Testis (tissue), 3 donors: Measurements from ENCODE around the gene ZNF302. TPM values are rescaled to one million over a fixed set of nuclear protein-coding genes. Genes with fewer than 3 reads are reported as not detected.
"Not testable (repeated sequence)": the region's sequence is repeated elsewhere in the genome, so short reads cannot be mapped to it uniquely, and the experiment has no call there.

Experiments
- DNase-seq: peaks from one replicate; pipeline ENCODE4 v3.0.0-alpha.2; 2019
- H3K27ac ChIP-seq, 2 donors: fragments of 200-600 bp; sonication (generic); one replicate each; pipeline ENCODE4 v1.5.1; 2019
- H3K27me3 ChIP-seq: fragments of 200-600 bp; sonication (generic); one replicate; pipeline ENCODE4 v1.5.1; 2019
- H3K36me3 ChIP-seq: fragments of 200-600 bp; sonication (generic); one replicate; pipeline ENCODE4 v1.5.1; 2017; ENCODE audit warnings: low read depth; ENCODE audit errors: missing control alignments
- H3K4me1 ChIP-seq: fragments of 200-600 bp; sonication (generic); one replicate; pipeline ENCODE4 v1.5.1; 2019
- H3K4me3 ChIP-seq, 2 donors: fragments of 200-600 bp; sonication (generic); one replicate each; pipeline ENCODE4 v1.5.1; 2017 to 2019
- H3K9me3 ChIP-seq: fragments of 200-600 bp; sonication (generic); one replicate; pipeline ENCODE4 v1.5.1; 2017
- POLR2A ChIP-seq: fragments of 450-650 bp; IDR thresholded peaks from one replicate; pipeline ENCODE4 v1.6.1; 2017; ENCODE audit warnings: antibody characterized with exemption, mild to moderate bottlenecking, moderate library complexity
- WGBS, 2 donors: methylation state at CpG; one replicate each; pipeline ENCODE4 v1.1.5; 2018; 5-methylcytosine and 5-hydroxymethylcytosine counted together
- intact Hi-C: fragments of 100-400 bp; cut with DNase I; formaldehyde crosslinking; loops from one replicate; pipeline ENCODE4 v1.15.1; 2023; ENCODE audit warnings: low total_unique reads
- polyA plus RNA-seq: library from polyadenylated mRNA; stranded (reverse); fragments of 350-450 nt; fragmentation: Illumina TruSeq; extraction: RNeasy Lipid Tissue Mini Kit (QIAGEN cat#74804); gene quantifications from one replicate; pipeline ENCODE4 v1.2.3, GENCODE V29; 2014; ENCODE audit warnings: low read depth, low replicate concordance; ENCODE audit not compliant: insufficient read depth
- total RNA-seq, 2 donors: library from RNA; depleted of rRNA; stranded (reverse); fragments of >200 nt; gene quantifications; one replicate each; pipeline ENCODE4 v1.2.3, GENCODE V29; 2016
- TF ChIP-seq, protein P1 (sequence below), 3 experiments: fragments of 450-650 bp in 2 of 3; fragments of 200-600 bp in 1 of 3; sonication (generic) in 1 of 3; IDR thresholded peaks; one replicate each; pipeline ENCODE4 v1.5.1; 2016 to 2019; ENCODE audit warnings: antibody characterized with exemption in 3 of 3, mild to moderate bottlenecking in 2 of 3, moderate library complexity in 1 of 3

Gene ZNF302
- total and polyA plus RNA-seq, 3 donors from 2014 or later: 24.1 to 50.8 (median 36.7) TPM

DNA sequence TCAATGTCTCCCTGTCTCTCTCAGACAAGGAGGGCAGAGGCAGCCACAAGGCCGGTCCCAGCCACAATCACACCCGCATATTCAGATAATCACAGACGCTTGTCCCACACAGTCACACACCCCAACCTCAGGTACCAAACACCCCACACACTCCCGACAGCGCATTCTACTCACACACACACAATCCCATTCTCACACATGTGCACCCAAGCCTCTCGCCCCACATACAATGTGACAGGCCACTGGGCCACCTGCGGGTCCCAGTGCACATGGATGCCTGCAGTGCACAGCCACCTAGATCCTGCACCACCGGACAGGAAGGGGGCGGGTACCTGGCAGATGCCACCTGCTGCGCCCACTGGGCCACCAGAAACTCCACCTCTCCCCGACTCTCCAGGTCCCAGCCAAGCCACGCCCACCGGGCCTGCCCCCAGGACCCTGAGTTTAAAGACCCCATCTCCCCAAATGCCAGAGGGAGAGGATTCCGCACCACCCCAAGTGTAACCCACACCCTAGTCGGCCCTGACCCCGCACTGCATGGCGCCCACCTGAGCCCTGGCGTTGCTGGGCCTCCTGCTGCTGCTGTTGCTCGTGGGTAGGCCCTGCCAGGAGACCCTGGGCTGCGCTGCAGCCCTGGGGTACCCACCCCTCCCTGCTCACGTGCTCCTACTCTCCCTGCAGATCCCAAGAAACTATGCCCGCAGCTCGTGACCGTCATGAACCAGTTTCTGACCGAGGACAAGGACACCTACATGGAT, 11.1 kb upstream of the ZNF302 start:
- Histone ChIP-seq H3K4me3 (no peak overlapping the region), H3K9me3 (no peaks in the 10 kb centered on the region), H3K27ac (no peak overlapping the region), H3K4me1 (peaks cover 6% of the 10 kb centered on the region), H3K27me3 (no peaks in the 10 kb centered on the region), H3K36me3 (no peaks in the 10 kb centered on the region)
- DNase-seq: no peak
- WGBS, 2 donors: 94 to 95% methylated on average over 6 to 25 of the region's 25 CpGs
- TF ChIP-seq, protein P1, sequence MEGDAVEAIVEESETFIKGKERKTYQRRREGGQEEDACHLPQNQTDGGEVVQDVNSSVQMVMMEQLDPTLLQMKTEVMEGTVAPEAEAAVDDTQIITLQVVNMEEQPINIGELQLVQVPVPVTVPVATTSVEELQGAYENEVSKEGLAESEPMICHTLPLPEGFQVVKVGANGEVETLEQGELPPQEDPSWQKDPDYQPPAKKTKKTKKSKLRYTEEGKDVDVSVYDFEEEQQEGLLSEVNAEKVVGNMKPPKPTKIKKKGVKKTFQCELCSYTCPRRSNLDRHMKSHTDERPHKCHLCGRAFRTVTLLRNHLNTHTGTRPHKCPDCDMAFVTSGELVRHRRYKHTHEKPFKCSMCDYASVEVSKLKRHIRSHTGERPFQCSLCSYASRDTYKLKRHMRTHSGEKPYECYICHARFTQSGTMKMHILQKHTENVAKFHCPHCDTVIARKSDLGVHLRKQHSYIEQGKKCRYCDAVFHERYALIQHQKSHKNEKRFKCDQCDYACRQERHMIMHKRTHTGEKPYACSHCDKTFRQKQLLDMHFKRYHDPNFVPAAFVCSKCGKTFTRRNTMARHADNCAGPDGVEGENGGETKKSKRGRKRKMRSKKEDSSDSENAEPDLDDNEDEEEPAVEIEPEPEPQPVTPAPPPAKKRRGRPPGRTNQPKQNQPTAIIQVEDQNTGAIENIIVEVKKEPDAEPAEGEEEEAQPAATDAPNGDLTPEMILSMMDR (IDR thresholded peaks at IDR 0.05): no peak
- TF ChIP-seq POLR2A: no peak
- intact Hi-C loops: no loop called here

DNA sequence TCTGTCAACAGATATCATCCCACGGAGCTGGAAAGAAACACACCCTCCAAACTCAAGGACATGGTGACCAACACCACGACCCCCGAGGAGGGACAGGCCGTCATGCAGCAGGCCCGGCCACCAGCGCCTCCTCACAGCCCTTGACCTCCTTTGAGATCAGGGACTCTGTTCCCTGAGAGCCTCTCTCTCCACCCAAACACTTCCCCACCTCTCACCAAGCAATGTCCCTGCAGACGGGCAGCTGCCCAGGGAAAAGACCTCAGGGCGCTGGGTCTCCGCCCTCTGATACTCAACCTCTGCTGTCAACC, 10.6 kb upstream of the ZNF302 start:
- TF ChIP-seq, protein P1 (IDR thresholded peaks at IDR 0.05): no peak
- TF ChIP-seq POLR2A: no peak
- Histone ChIP-seq H3K4me1 (peaks cover 6% of the 10 kb centered on the region), H3K36me3 (no peaks in the 10 kb centered on the region), H3K27ac (no peak overlapping the region), H3K4me3 (peak overlapping the region in 1 of 2 donors; percentile 41), H3K27me3 (no peaks in the 10 kb centered on the region), H3K9me3 (no peaks in the 10 kb centered on the region)
- WGBS, 2 donors: 57 to 72% methylated on average over 3 to 9 of the region's 9 CpGs
- intact Hi-C loops: no loop called here
- DNase-seq: no peak

DNA sequence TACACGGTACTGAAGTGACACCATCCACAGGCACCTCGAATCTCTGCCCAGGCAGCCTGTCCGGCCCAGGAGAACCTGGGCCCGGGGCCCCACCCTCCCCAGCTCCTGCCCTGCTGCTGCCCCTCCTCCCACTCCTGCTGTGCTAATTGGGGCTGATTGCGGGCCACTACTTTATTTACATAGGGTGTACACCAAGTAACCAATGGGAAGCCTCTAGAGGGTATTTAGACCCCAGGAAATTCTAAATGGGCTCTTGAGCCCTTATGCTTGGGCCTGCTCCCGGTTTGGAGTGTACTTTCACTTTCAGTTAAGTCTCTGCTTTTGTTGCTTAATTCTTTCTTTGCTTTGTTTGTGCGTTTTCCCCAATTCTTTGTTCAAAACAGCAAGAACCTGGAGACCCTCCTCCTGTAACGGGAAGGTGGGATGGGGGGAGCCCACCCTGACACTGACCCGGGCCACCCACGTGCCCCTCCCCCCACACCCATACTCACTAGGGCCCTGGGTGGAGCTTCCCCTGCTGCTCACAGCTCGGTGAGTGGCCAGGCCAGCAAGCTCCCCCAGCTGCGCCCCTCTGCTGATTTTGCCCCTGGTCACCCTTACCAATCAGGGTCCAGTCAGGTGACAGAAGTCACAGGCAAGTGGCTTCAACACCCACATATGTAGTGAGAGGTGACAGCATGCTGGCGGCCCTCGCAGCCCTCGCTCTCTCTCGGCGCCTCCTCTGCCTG, 10.0 kb upstream of the ZNF302 start:
- no peak for DNase-seq
- WGBS, 2 donors: 55 to 60% methylated on average over 17 of the region's 17 CpGs
- H3K4me3 ChIP-seq: peak overlapping the region; percentile 6 to 41
- no peaks in the 10 kb centered on the region for H3K9me3 ChIP-seq
- H3K27me3 ChIP-seq: no peaks in the 10 kb centered on the region
- no peak for TF ChIP-seq POLR2A
- TF ChIP-seq, protein P1 (IDR thresholded peaks at IDR 0.05): no peak
- H3K4me1 ChIP-seq: peaks cover 6% of the 10 kb centered on the region
- H3K36me3 ChIP-seq: no peaks in the 10 kb centered on the region
- intact Hi-C loops: no loop called here
- no peak overlapping the region for H3K27ac ChIP-seq

DNA sequence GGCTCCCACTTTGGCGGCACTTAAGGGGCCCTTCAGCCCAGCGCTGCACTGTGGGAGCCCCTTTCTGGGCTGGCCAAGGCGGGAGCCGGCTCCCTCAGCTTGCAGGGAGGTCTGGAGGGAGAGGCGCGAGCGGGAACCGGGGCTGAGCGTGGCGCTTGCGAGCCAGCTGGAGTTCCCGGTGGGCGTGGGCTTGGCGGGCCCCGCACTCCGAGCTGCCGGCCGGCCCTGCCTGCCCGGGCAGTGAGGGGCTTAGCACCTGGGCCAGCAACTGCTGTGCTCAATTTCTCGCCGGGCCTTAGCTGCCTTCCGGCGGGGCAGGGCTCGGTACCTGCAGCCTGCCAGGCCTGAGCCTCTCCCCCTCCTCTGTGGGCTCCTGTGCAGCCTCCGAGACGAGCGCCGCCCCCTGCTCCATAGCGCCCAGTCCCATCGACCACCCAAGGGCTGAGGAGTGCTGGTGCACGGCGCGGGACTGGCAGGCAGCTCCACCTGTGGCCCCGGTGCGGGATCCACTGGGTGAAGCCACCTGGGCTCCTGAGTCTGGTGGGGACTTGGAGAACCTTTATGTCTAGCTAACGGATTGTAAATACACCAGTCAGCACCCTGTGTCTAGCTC, 9.3 kb upstream of the ZNF302 start:
- not testable (repeated sequence) for H3K27ac ChIP-seq
- WGBS, 2 donors: 64 to 86% methylated on average over 6 to 30 of the region's 36 CpGs

DNA sequence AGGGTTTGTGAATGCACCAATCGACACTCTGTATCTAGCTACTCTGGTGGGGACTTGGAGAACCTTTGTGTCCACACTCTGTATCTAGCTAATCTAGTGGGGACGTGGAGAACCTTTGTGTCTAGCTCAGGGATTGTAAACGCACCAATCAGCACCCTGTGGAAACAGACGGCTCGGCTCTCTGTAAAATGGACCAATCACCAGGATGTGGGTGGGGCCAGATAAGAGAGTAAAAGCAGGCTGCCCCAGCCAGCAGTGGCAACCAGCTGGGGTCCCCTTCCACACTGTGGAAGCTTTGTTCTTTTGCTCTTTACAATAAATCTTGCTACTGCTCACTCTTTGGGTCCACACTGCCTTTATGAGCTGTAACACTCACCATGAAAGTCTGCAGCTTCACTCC, 8.8 kb upstream of the ZNF302 start:
- H3K9me3 ChIP-seq, H3K4me1 ChIP-seq, H3K36me3 ChIP-seq, H3K27ac ChIP-seq, intact Hi-C loops, H3K27me3 ChIP-seq: not testable (repeated sequence)
- H3K4me3 ChIP-seq: peak overlapping the region in 1 of 2 donors; percentile 41
- 49 to 78% methylated on average over 4 to 5 of the region's 5 CpGs for WGBS, 2 donors
- peak; percentile 56 for DNase-seq

More for the DNA sequence above, 9.3 kb upstream of the ZNF302 start:
- H3K4me1 ChIP-seq, DNase-seq, H3K36me3 ChIP-seq, intact Hi-C loops, H3K9me3 ChIP-seq, H3K27me3 ChIP-seq: not testable (repeated sequence)
- peak overlapping the region; percentile 6 to 41 for H3K4me3 ChIP-seq
